HEK293 (cell line): Measurements from ENCODE around the gene PGS1.

Source experiments
- HOXA7 ChIP-seq: sonication (generic); formaldehyde crosslinking; IDR thresholded peaks from 2 replicates; pipeline ENCODE4 v1.8.1; 2022; ENCODE audit warnings: missing genetic modification reagents, borderline replicate concordance
- IKZF3 ChIP-seq: fragments of 450-650 bp; IDR thresholded peaks from 2 replicates; pipeline ENCODE4 v1.5.0; 2018; ENCODE audit warnings: missing biosample characterization, mild to moderate bottlenecking, missing genetic modification characterization, moderate library complexity
- KLF10 ChIP-seq: fragments of 450-650 bp; IDR thresholded peaks from 2 replicates; pipeline ENCODE4 v1.5.1; 2018; ENCODE audit warnings: missing biosample characterization, mild to moderate bottlenecking, missing genetic modification characterization
- YY2 ChIP-seq: fragments of 450-650 bp; formaldehyde crosslinking; IDR thresholded peaks from 2 replicates; pipeline ENCODE4 v1.5.1; 2016; ENCODE audit warnings: missing biosample characterization, missing genetic modification characterization
- ZBTB20 ChIP-seq: fragments of 450-650 bp; formaldehyde crosslinking; IDR thresholded peaks from 2 replicates; pipeline ENCODE4 v1.5.1; 2016; ENCODE audit warnings: missing biosample characterization, missing genetic modification characterization
- ZBTB7A ChIP-seq: fragments of 450-650 bp; formaldehyde crosslinking; IDR thresholded peaks from 2 replicates; pipeline ENCODE4 v1.5.1; 2016; ENCODE audit warnings: low read depth, missing biosample characterization, missing genetic modification characterization
- ZNF16 ChIP-seq: fragments of 450-650 bp; formaldehyde crosslinking; IDR thresholded peaks from 2 replicates; pipeline ENCODE4 v1.5.1; 2016; ENCODE audit warnings: low read depth, missing biosample characterization, missing genetic modification characterization
- ZNF169 ChIP-seq: fragments of 450-650 bp; formaldehyde crosslinking; IDR thresholded peaks from 2 replicates; pipeline ENCODE4 v1.5.1; 2016; ENCODE audit warnings: missing biosample characterization, missing genetic modification characterization
- ZNF175 ChIP-seq: fragments of 450-650 bp; formaldehyde crosslinking; IDR thresholded peaks from 2 replicates; pipeline ENCODE4 v1.5.1; 2016; ENCODE audit warnings: missing biosample characterization, missing genetic modification characterization
- ZNF184 ChIP-seq: fragments of 450-650 bp; IDR thresholded peaks from 2 replicates; pipeline ENCODE4 v1.5.1; 2018; ENCODE audit warnings: missing biosample characterization, mild to moderate bottlenecking, missing genetic modification characterization
- ZNF202 ChIP-seq: fragments of 450-650 bp; formaldehyde crosslinking; IDR thresholded peaks from 2 replicates; pipeline ENCODE4 v1.5.1; 2016; ENCODE audit warnings: missing biosample characterization, missing genetic modification characterization, borderline replicate concordance
- ZNF221 ChIP-seq: fragments of 450-650 bp; formaldehyde crosslinking; IDR thresholded peaks from 2 replicates; pipeline ENCODE4 v1.5.1; 2017; ENCODE audit warnings: missing biosample characterization, missing genetic modification characterization, borderline replicate concordance
- ZNF341 ChIP-seq: fragments of 450-650 bp; formaldehyde crosslinking; IDR thresholded peaks from 2 replicates; pipeline ENCODE4; 2016; ENCODE audit warnings: low read depth, missing biosample characterization, missing genetic modification characterization
- ZNF521 ChIP-seq: fragments of 450-650 bp; formaldehyde crosslinking; IDR thresholded peaks from 2 replicates; pipeline ENCODE4 v1.5.1; 2017; ENCODE audit warnings: missing biosample characterization, mild to moderate bottlenecking, missing genetic modification characterization
- ZNF544 ChIP-seq: fragments of 450-650 bp; formaldehyde crosslinking; IDR thresholded peaks from 2 replicates; pipeline ENCODE4 v1.5.0; 2017; ENCODE audit warnings: missing biosample characterization, missing genetic modification characterization
- ZNF555 ChIP-seq: fragments of 450-650 bp; formaldehyde crosslinking; conservative IDR thresholded peaks from 2 replicates; pipeline ENCODE4 v1.5.1; 2017; ENCODE audit warnings: missing biosample characterization, mild to moderate bottlenecking, missing genetic modification characterization, inconsistent platforms
- ZNF629 ChIP-seq: fragments of 450-650 bp; formaldehyde crosslinking; IDR thresholded peaks from 2 replicates; pipeline ENCODE4 v1.5.1; 2017; ENCODE audit warnings: missing biosample characterization, missing genetic modification characterization
- ZNF654 ChIP-seq: fragments of 450-650 bp; formaldehyde crosslinking; IDR thresholded peaks from 2 replicates; pipeline ENCODE4 v1.5.1; 2016; ENCODE audit warnings: low read depth, missing biosample characterization, missing genetic modification characterization
- ZNF670 ChIP-seq: fragments of 450-650 bp; formaldehyde crosslinking; IDR thresholded peaks from 2 replicates; pipeline ENCODE4 v1.5.1; 2016; ENCODE audit warnings: missing biosample characterization, missing genetic modification characterization, low read depth
- ZNF707 ChIP-seq: fragments of 450-650 bp; formaldehyde crosslinking; IDR thresholded peaks from 2 replicates; pipeline ENCODE4 v1.5.1; 2016; ENCODE audit warnings: missing biosample characterization, missing genetic modification characterization
- ZNF76 ChIP-seq: fragments of 450-650 bp; formaldehyde crosslinking; IDR thresholded peaks from 2 replicates; pipeline ENCODE4; 2016; ENCODE audit warnings: low read depth, missing biosample characterization, missing genetic modification characterization, borderline replicate concordance
- ZNF791 ChIP-seq: fragments of 450-650 bp; formaldehyde crosslinking; IDR thresholded peaks from 2 replicates; pipeline ENCODE4 v1.5.1; 2016; ENCODE audit warnings: missing biosample characterization, missing genetic modification characterization
- TF ChIP-seq, protein P1 (sequence below): fragments of 450-650 bp; formaldehyde crosslinking; IDR thresholded peaks from 2 replicates; pipeline ENCODE4 v1.5.1; 2016; ENCODE audit warnings: missing biosample characterization, missing genetic modification characterization
- TF ChIP-seq, protein P2 (sequence below): fragments of 450-650 bp; formaldehyde crosslinking; IDR thresholded peaks from 2 replicates; pipeline ENCODE4; 2016; ENCODE audit warnings: missing biosample characterization, missing genetic modification characterization
- TF ChIP-seq, protein P3 (sequence below): fragments of 450-650 bp; formaldehyde crosslinking; IDR thresholded peaks from 2 replicates; pipeline ENCODE4 v1.5.1; 2016; ENCODE audit warnings: missing biosample characterization, missing genetic modification characterization
- TF ChIP-seq, protein P4 (sequence below): fragments of 450-650 bp; formaldehyde crosslinking; IDR thresholded peaks from 2 replicates; pipeline ENCODE4 v1.5.1; 2016; ENCODE audit warnings: missing biosample characterization, missing genetic modification characterization
- TF ChIP-seq, protein P5 (sequence below): fragments of 450-650 bp; formaldehyde crosslinking; IDR thresholded peaks from 2 replicates; pipeline ENCODE4 v1.5.1; 2016; ENCODE audit warnings: missing biosample characterization, missing genetic modification characterization

PGS1 gene

DNA sequence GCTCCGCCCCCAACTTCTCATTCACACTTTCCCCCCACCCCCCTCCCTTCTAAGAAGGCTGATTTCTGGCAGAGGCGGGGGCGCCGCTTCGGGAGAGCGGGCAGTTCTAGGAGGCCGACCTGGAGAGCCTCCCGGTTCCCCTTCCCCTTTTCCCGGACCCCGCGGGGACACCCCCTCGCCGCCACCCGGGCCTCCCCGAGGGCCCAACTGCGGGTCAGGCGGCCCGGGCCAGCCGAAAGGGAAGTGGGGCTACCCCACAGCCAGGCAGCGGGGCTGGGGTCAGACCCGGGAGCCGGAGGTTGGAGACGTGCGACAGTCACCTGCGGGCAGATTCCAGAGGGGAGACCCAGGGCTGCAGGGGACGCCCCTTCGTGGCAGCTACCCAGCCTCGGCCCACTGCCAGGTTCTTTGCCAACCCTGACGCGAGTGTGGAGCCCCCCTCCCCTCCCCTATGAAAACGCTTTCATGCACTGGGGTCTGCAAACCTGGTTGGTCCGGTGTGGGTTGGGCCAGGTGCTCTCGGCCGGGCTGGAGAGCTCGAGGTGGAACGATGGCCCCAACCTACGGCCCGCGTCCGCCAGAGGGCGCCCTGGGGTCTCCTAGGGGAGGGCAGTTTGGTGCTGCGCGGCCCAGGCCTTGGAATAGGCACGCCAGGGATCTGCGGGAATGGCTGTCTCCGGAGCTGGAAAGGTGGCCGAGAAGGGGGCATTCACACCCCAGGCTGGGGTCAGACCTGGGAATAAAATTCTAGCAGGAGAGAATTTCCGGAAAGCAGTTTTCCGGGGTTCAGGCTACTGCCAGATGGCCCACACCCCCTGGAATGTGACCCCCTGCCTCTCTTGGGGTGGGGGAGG, 17.9 kb upstream of the PGS1 start (continued):
- TF ChIP-seq HOXA7 (CRISPR knock-in tag) (no peak), ZNF184 (tag by site-specific recombination) (no peak), ZBTB7A (tag by site-specific recombination) (0 out of 2 replicates have a peak, but pooled peaks have one; percentile 89), ZNF175 (tag by site-specific recombination) (no peak), ZNF76 (tag by site-specific recombination) (no peak; the same call in 1 of the 2 replicates), ZNF791 (tag by site-specific recombination) (no peak), ZNF670 (tag by site-specific recombination) (no peak), IKZF3 (tag by site-specific recombination) (peak; percentile 83), ZNF169 (tag by site-specific recombination) (no peak), ZNF521 (tag by site-specific recombination) (no peak), YY2 (tag by site-specific recombination) (no peak), ZNF707 (tag by site-specific recombination) (no peak), ZNF341 (peak; percentile 24), ZNF555 (no peak), KLF10 (tag by site-specific recombination) (no peak), ZNF221 (tag by site-specific recombination) (no peak), ZNF202 (tag by site-specific recombination) (no peak), ZNF629 (tag by site-specific recombination) (no peak), ZBTB20 (tag by site-specific recombination) (peak; percentile 49; the same call in 1 of the 2 replicates), ZNF654 (tag by site-specific recombination) (peak; percentile 46), ZNF544 (tag by site-specific recombination) (no peak), ZNF16 (no peak)
- TF ChIP-seq, protein P1, sequence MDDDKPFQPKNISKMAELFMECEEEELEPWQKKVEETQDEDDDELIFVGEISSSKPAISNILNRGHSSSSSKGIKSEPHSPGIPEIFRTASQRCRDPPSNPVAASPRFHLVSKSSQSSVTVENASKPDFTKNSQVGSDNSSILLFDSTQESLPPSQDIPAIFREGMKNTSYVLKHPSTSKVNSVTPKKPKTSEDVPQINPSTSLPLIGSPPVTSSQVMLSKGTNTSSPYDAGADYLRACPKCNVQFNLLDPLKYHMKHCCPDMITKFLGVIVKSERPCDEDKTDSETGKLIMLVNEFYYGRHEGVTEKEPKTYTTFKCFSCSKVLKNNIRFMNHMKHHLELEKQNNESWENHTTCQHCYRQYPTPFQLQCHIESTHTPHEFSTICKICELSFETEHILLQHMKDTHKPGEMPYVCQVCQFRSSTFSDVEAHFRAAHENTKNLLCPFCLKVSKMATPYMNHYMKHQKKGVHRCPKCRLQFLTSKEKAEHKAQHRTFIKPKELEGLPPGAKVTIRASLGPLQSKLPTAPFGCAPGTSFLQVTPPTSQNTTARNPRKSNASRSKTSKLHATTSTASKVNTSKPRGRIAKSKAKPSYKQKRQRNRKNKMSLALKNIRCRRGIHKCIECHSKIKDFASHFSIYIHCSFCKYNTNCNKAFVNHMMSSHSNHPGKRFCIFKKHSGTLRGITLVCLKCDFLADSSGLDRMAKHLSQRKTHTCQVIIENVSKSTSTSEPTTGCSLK (tag by site-specific recombination), result no peak
- TF ChIP-seq, protein P2, sequence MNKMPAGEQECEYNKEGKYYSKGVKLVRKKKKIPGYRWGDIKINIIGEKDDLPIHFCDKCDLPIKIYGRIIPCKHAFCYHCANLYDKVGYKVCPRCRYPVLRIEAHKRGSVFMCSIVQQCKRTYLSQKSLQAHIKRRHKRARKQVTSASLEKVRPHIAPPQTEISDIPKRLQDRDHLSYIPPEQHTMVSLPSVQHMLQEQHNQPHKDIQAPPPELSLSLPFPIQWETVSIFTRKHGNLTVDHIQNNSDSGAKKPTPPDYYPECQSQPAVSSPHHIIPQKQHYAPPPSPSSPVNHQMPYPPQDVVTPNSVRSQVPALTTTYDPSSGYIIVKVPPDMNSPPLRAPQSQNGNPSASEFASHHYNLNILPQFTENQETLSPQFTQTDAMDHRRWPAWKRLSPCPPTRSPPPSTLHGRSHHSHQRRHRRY (tag by site-specific recombination), result 0 out of 2 replicates have a peak, but pooled peaks have one; percentile 55
- TF ChIP-seq, protein P3, sequence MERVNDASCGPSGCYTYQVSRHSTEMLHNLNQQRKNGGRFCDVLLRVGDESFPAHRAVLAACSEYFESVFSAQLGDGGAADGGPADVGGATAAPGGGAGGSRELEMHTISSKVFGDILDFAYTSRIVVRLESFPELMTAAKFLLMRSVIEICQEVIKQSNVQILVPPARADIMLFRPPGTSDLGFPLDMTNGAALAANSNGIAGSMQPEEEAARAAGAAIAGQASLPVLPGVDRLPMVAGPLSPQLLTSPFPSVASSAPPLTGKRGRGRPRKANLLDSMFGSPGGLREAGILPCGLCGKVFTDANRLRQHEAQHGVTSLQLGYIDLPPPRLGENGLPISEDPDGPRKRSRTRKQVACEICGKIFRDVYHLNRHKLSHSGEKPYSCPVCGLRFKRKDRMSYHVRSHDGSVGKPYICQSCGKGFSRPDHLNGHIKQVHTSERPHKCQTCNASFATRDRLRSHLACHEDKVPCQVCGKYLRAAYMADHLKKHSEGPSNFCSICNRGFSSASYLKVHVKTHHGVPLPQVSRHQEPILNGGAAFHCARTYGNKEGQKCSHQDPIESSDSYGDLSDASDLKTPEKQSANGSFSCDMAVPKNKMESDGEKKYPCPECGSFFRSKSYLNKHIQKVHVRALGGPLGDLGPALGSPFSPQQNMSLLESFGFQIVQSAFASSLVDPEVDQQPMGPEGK, result peak; percentile 85; the same call in 1 of the 2 replicates
- TF ChIP-seq, protein P4, sequence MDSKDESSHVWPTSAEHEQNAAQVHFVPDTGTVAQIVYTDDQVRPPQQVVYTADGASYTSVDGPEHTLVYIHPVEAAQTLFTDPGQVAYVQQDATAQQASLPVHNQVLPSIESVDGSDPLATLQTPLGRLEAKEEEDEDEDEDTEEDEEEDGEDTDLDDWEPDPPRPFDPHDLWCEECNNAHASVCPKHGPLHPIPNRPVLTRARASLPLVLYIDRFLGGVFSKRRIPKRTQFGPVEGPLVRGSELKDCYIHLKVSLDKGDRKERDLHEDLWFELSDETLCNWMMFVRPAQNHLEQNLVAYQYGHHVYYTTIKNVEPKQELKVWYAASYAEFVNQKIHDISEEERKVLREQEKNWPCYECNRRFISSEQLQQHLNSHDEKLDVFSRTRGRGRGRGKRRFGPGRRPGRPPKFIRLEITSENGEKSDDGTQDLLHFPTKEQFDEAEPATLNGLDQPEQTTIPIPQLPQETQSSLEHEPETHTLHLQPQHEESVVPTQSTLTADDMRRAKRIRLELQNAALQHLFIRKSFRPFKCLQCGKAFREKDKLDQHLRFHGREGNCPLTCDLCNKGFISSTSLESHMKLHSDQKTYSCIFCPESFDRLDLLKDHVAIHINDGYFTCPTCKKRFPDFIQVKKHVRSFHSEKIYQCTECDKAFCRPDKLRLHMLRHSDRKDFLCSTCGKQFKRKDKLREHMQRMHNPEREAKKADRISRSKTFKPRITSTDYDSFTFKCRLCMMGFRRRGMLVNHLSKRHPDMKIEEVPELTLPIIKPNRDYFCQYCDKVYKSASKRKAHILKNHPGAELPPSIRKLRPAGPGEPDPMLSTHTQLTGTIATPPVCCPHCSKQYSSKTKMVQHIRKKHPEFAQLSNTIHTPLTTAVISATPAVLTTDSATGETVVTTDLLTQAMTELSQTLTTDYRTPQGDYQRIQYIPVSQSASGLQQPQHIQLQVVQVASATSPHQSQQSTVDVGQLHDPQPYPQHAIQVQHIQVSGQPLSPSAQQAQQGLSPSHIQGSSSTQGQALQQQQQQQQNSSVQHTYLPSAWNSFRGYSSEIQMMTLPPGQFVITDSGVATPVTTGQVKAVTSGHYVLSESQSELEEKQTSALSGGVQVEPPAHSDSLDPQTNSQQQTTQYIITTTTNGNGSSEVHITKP, result peak; percentile 55
- TF ChIP-seq, protein P5, sequence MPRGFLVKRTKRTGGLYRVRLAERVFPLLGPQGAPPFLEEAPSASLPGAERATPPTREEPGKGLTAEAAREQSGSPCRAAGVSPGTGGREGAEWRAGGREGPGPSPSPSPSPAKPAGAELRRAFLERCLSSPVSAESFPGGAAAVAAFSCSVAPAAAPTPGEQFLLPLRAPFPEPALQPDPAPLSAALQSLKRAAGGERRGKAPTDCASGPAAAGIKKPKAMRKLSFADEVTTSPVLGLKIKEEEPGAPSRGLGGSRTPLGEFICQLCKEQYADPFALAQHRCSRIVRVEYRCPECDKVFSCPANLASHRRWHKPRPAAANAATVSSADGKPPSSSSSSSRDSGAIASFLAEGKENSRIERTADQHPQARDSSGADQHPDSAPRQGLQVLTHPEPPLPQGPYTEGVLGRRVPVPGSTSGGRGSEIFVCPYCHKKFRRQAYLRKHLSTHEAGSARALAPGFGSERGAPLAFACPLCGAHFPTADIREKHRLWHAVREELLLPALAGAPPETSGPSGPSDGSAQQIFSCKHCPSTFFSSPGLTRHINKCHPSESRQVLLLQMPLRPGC (tag by site-specific recombination), result no peak
